ENCODE data around the gene CACNA1G. TPM values are rescaled to one million over a fixed set of nuclear protein-coding genes. Genes with fewer than 3 reads are reported as not detected.

CACNA1G gene
- total RNA-seq, 1 donor from 2014 or later, result 1.1 TPM

- Mint-ChIP-seq H3K4me3 (no peak overlapping the region), H3K36me3 (ENCODE audit: low read depth) (no peaks in the 10 kb centered on the region), H3K27ac (ENCODE audit: unreplicated experiment) (no peak overlapping the region), H3K27me3 (ENCODE audit: low read depth) (no peaks in the 10 kb centered on the region), H3K9me3 (no peaks in the 10 kb centered on the region), H3K4me1 (peaks cover 10% of the 10 kb centered on the region)
- no peak for TF ChIP-seq CTCF (conservative IDR thresholded peaks at IDR 0.05)
- DNase-seq (ENCODE audit: low read depth, low spot score), result no peak
Observed at GRCh38 chr17:50613007-50613992, 52.8 kb downstream of the CACNA1G start.

GRCh38 chr17:50614471-50615051, 54.0 kb downstream of the CACNA1G start:
- Mint-ChIP-seq H3K27me3 (ENCODE audit: low read depth) (peaks cover 6% of the 10 kb centered on the region), H3K36me3 (ENCODE audit: low read depth) (no peaks in the 10 kb centered on the region), H3K27ac (ENCODE audit: unreplicated experiment) (peak overlapping the region; percentile 21), H3K4me1 (peaks cover 4% of the 10 kb centered on the region), H3K4me3 (no peak overlapping the region), H3K9me3 (no peaks in the 10 kb centered on the region)
- DNase-seq (ENCODE audit: low read depth, low spot score), result no peak
- no peak for TF ChIP-seq CTCF (conservative IDR thresholded peaks at IDR 0.05)

- no peak for DNase-seq (ENCODE audit: low read depth, low spot score)
- Mint-ChIP-seq H3K36me3 (ENCODE audit: low read depth) (no peaks in the 10 kb centered on the region), H3K9me3 (no peaks in the 10 kb centered on the region), H3K4me1 (no peaks in the 10 kb centered on the region), H3K27me3 (ENCODE audit: low read depth) (peaks cover 12% of the 10 kb centered on the region), H3K27ac (ENCODE audit: unreplicated experiment) (no peak overlapping the region), H3K4me3 (no peak overlapping the region)
- TF ChIP-seq CTCF (conservative IDR thresholded peaks at IDR 0.05), result no peak
Observed at GRCh38 chr17:50615828-50616227, 55.3 kb downstream of the CACNA1G start.

GRCh38 chr17:50618300-50618699, 57.8 kb downstream of the CACNA1G start:
- Mint-ChIP-seq H3K36me3 (ENCODE audit: low read depth) (no peaks in the 10 kb centered on the region), H3K4me3 (no peak overlapping the region), H3K4me1 (peaks cover 7% of the 10 kb centered on the region), H3K27ac (ENCODE audit: unreplicated experiment) (no peak overlapping the region), H3K9me3 (no peaks in the 10 kb centered on the region), H3K27me3 (ENCODE audit: low read depth) (peaks cover 25% of the 10 kb centered on the region)
- DNase-seq (ENCODE audit: low read depth, low spot score), result no peak
- no peak for TF ChIP-seq CTCF (conservative IDR thresholded peaks at IDR 0.05)

- DNase-seq (ENCODE audit: low read depth, low spot score), result no peak
- Mint-ChIP-seq H3K27me3 (ENCODE audit: low read depth) (peaks cover 25% of the 10 kb centered on the region), H3K4me3 (no peak overlapping the region), H3K36me3 (ENCODE audit: low read depth) (no peaks in the 10 kb centered on the region), H3K4me1 (peaks cover 7% of the 10 kb centered on the region), H3K27ac (ENCODE audit: unreplicated experiment) (peak overlapping the region; percentile 37), H3K9me3 (no peaks in the 10 kb centered on the region)
- TF ChIP-seq CTCF (conservative IDR thresholded peaks at IDR 0.05), result no peak
Observed at GRCh38 chr17:50618941-50619340, 58.4 kb downstream of the CACNA1G start.
